ENCODE data around the gene DEXI.

DNA sequence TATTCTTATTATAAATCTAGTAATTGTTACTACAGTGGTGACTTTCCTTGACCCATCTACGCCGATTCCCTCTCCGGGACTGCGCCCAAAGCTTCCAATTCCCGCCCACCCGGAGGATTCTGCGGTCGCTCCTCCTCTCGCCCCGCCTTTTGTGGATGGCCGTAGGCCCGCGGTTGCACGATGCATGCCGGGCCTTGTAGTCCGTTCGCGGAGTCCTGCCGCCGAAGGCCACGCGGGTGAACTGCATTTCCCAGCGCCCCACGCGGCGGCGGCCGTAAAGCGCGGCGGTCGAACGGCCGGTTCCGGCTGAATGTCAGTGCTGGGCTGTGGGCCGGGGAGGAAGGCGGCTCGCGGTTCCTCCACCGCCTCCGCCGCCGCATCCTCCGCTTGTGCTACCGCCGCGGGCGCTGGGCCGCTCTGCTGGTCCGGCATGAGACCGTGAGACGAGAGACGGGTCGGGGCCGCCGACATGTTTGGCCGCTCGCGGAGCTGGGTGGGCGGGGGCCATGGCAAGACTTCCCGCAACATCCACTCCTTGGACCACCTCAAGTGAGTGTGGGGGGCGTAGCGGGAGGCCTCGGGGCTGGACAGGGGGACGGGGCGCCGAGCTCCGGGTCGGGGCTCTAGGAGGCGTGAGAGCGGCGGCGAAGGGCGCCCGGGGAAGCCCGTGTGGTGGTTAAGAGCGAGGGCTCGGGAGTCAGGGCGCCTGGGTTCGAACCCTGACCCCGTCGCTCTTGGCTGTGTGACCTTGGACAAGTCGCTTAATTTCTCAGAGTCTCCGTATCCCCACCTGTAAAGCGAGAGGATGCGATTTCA is 2.2 kb upstream of the DEXI start, which contains the start of gene CLEC16A:
- TF ChIP-seq POLR2A (IDR thresholded peaks at IDR 0.05; ENCODE audit: low read depth, low read length) = no peak
- TF ChIP-seq POU2F2 (IDR thresholded peaks at IDR 0.05; ENCODE audit: low read depth, low read length) = no peak; the same call in 1 of the 2 replicates

All from GM12891 (cell line).